GM19099 (cell line): ENCODE data around the gene VTI1B.
"Not testable (repeated sequence)": the region's sequence is repeated elsewhere in the genome, so short reads cannot be mapped to it uniquely, and the experiment has no call there.

ENCODE experiments used
- POLR2A ChIP-seq: IDR thresholded peaks from 3 replicates; pipeline ENCODE4 v1.6.1; 2011; ENCODE audit warnings: low read depth; ENCODE audit not compliant: insufficient read length; ENCODE audit errors: extremely low read depth

Gene VTI1B, protein sequence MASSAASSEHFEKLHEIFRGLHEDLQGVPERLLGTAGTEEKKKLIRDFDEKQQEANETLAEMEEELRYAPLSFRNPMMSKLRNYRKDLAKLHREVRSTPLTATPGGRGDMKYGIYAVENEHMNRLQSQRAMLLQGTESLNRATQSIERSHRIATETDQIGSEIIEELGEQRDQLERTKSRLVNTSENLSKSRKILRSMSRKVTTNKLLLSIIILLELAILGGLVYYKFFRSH

DNA sequence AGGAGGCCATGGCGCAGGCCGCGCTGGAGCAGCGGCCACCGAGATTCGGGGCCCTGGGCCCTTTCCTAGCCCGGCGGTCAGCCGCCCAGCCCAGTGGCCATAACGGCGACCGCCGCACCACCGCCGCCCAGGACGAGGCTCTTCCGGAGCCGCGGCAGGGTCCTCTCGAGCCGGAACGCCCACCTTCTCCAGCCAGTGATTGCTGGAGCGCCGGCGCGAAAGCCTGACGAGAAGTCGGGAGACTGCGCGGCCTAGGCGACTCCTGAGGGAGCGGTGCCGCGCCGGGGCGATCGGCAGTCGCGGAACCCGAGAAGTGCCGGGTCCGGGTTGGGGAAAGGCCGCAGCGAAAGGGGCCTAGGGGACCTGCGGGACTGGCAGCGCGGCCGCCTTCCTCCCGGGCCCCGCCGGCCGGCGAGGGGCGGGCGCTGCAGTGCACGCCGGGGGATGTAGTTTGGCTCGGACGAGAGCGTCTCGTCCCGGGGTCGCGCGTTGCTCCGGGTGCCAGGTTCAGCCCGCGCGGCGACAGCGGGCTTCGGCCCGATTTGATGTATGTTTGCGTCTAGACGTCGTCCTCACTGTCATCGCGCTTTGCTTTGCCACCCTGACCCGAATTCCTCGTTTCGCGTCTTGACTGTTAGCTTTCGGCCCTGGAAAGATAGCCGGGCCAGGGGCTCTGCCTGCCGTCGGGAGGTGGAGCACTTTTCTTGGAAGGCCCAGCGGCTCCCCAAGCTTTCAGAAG, at the start of gene VTI1B:
VTI1B (minus strand) TSS at position 153 of the 739 bp plus-strand sequence; CDS start at position 10, 143 bp downstream.
- peak; percentile 86 for TF ChIP-seq POLR2A

DNA sequence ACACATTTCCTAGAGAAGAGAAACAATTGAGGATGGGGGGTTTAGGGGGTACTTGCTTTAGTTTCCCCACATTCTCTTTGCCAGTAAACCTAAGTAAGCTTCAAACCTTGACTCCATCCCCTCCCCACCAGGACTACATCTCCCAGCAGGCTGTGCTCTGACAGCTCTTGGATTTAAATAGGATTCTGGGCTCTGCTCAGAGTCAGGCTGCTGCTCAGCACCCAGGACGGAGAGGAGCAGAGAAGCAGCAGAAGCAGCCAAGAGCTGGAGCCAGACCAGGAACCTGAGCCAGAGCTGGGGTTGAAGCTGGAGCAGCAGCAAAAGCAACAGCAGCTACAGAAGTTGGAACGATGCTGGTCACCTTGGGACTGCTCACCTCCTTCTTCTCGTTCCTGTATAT, 47.9 kb upstream of the VTI1B start:
- TF ChIP-seq POLR2A = no peak

DNA sequence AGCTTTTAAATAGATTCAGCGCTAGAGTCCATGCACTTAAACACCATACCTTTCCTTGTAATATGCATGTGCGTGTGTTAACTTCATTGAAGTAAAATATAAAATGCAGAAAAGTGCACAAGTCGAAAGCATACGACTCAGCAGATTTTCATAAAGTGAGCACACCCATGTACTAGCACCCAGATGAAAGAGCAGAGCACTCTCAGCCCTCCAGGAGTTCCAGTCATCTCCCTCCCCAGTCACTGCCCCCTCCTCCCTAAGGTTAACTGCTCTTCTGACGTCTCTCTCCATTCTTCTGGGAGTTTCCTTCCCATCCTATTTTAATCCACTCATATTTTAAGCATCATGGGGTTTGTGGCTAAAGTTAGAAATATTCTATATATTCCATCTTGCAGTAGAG, 47.4 kb upstream of the VTI1B start:
- no peak for TF ChIP-seq POLR2A

- no peak for TF ChIP-seq POLR2A
These were observed 45.4 kb upstream of the VTI1B start for GRCh38 chr14:67719866-67720265.

GRCh38 chr14:67718265-67718664, 43.8 kb upstream of the VTI1B start:
- TF ChIP-seq POLR2A = no peak

DNA sequence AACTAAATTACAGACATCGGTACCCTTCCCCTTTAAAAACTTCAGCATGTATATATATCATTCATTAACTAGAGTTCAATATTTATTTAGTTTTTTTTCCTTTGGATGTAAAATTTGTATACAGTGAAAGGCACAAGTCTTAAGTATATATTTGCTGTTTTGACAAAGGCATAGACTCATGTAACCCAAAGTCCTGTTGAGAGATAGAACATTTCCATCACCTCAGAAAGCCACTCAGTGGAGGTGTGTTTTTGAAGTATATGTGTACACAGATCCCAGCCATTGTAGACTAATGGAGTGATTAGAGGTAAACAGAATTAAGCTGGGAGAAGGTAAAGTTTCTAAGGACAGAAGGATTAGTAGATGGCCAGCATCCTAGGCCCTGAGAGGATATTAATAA, 42.6 kb upstream of the VTI1B start:
- TF ChIP-seq POLR2A = no peak

DNA sequence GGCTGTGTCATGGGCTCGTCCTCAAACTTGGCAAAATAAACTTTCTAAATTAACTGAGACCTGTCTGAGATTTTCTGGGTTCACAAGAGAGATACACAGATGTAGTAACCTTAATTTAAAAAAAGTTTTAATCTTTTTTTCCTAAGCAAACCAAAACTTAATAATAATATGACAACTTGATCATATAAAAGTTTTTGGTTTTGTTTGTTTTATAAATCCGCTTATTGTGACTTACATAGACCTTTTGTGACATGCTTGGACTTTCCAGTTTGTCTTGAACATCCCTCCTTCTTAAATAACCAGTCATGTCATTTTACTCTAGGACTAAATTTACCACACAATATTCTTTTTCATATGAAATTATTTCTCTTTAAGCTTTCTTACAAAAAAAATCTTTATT, 35.8 kb upstream of the VTI1B start:
- TF ChIP-seq POLR2A = no peak

DNA sequence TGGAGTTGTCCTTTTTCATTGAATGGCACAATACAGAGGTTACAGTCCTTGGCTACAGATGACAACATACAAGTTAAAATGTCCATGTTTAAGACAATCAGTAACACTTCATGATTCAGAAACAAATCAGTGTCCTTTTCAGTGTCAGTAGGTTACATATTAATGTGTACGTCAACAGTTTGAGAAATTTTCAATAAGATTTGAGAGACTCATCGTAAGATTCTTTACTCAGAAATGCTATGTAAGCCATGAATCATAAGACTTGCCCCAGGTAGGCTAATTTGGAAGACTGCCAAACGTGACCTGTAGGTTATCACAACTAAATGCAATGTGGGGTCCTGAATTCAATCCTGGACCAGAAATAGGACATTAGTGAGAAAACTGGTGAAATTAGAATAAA, 30.8 kb upstream of the VTI1B start:
- no peak for TF ChIP-seq POLR2A

DNA sequence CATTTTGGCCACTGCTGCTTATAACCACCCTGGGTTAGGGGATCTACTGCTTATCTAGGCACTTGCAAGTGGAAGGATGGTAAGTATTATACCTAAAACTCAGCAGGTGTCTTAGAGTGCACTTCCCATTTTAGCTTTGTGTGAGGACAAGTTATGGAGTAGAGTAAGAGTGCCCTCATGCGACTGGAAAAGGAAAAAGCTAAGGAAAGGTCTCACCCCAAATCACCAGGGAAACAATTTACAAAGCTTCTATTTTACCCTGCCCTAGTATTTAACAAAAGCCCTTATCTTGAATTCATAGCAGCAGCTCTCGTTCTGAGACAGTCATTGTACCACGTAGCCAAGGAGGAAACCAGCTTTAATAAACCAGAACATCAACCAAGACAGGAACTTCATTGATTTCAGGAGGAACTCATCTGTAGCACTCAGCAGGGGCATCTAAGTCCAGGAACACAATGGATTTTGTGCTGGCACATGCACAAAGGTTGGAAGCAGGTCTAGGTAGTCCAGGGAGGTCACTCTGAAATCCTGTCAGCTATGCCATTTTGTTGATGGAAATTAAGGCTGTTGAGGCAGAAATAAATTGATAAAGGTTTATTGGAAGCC, 30.2 kb upstream of the VTI1B start:
- TF ChIP-seq POLR2A = no peak

DNA sequence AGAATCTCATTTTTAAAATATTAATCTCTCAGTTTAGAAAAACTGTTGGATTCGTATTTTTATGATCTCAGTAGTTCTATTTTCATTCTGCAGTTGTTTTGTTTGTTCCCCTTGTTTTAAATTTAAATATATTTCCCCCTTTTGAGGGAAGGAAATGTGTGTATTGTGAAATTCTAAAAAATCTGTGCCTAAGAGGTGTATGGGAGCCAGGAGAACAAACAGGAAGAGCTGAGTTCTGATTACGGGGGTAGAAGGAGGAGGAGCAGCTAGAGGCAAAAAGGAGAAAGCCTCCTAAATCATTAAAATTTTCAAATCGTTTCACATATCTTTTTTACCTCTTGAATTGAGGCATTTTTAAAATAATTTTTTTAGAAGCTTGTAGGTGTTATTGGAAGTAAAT, 29.6 kb upstream of the VTI1B start:
- TF ChIP-seq POLR2A = no peak

DNA sequence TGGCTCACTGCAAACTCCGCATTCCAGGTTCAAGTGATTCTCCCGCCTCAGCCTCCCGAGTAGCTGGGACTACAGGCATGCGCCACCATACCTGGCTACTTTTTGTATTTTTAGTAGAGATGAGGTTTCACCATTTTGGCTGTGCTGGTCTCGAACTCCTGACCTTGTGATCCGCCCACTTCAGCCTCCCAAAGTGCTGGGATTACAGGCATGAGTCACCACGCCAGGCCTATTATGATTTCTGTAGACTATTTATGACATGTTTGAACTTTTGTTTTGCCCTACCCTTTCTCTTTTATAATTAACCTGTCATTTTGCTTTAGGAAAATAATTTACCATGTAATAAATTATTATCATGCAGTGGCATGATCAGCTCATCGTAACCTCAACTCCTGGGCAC, 27.1 kb upstream of the VTI1B start, which contains the start of gene RDH12:
RDH12 (plus strand) TSS at position 395 of the 400 bp plus-strand sequence. CDS start 20,757 bp downstream, outside the sequence.
- not testable (repeated sequence) for TF ChIP-seq POLR2A

- no peak for TF ChIP-seq POLR2A
These were observed 23.7 kb upstream of the VTI1B start for GRCh38 chr14:67698179-67698578.

DNA sequence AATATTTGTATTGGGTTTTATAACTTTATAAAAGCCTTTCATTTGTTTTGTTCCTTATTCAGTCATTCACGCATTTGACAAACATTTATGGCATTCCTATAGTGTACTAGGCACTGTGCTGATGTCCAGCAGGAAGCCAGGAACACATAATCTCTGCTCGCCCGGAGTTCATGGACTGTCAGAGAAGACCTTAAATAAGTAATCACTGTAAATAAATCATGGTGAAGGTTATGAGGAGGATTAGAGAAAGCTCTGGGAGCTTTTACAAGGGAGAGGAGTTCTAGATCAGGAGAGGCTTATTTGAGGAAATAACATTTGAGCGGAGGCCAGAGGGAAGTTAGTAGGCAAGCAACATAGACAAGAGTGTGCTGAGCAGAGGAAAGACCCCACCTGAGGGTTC, 22.6 kb upstream of the VTI1B start:
- TF ChIP-seq POLR2A = no peak

- peak; percentile 94 for TF ChIP-seq POLR2A
These were observed 21.0 kb upstream of the VTI1B start, which contains the start of gene RDH11 for GRCh38 chr14:67695394-67695949. Gene RDH11 (minus strand): TSS chr14:67695764. CDS start chr14:67695703, 61 bp downstream.

- TF ChIP-seq POLR2A = peak; percentile 65
These were observed 20.5 kb upstream of the VTI1B start for GRCh38 chr14:67694791-67695393.

DNA sequence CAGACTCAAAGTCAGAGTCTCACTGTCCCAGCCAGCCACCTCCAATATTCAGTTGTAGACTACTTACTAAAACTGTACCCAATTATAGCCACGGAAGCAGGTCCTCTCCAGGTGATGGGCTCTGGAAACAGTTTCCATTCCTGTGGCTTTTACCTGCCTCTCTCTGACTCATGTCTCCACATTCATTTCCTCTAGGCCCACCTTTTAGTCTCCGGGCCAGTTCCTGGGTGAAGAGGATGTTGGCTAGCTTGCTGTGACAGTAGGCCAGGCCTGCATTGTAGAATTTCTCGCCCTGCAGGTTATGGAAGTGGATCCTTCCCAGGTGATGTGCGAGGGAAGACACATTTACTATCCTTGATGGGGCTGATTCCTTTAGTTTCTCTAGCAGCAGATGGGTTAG, 15.6 kb upstream of the VTI1B start:
- TF ChIP-seq POLR2A = no peak

- no peak for TF ChIP-seq POLR2A
These were observed 9.4 kb upstream of the VTI1B start for GRCh38 chr14:67683842-67684241.
